ENCODE results near the gene GSG1.
"Not testable (repeated sequence)": the region's sequence is repeated elsewhere in the genome, so short reads cannot be mapped to it uniquely, and the experiment has no call there.

The GSG1 gene

GRCh38 chr12:13066459-13066858, 37.0 kb downstream of the GSG1 start:
- in situ Hi-C loops (cut with MboI; ENCODE audit: low sequenced_read_pairs): no loop called here

- in situ Hi-C loops (cut with MboI; ENCODE audit: low sequenced_read_pairs): no loop called here
These were observed 37.5 kb downstream of the GSG1 start for GRCh38 chr12:13066014-13066413.

DNA sequence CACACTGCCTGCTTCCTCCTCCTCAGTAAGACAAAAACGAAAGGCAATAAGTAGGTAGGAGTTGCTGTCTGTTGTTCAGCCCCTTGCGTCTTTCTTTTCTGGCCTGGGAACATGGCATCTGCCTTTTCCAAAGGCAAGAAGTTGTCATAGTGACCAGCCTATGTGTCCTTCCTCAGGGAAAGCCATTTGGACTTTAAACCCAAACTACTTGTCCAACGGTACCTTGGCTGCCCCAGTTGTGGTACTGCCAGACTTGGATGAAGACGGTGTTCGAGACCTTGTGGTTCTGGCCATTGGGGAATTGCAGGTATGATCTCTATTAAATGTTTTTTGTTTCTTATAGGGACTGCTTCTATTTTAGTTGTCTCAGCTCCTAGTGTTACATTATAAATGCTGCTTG, 40.8 kb downstream of the GSG1 start:
- in situ Hi-C loops (cut with MboI; ENCODE audit: low sequenced_read_pairs): no loop called here

- in situ Hi-C loops (cut with MboI; ENCODE audit: low sequenced_read_pairs): no loop called here
These were observed 42.1 kb downstream of the GSG1 start for GRCh38 chr12:13061377-13061776.

DNA sequence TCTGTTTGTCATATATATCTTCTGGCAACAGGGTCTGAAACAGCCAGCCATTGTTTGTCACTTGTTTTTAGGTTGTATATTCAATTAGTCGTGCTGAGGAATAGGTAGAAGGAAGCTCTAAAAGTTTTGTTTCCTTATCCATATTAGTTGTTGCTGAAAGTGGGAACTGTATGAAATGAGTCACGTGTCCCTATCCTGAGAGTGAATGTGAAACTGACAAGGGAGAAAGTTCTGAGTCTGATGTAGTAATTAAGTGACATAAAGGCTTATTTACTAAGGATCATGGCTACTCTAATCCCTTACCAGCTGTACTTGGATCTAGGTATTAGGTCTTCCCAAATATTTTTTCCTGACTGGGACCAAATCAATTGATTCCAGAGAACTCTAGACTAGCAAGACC, 42.9 kb downstream of the GSG1 start:
- in situ Hi-C loops (cut with MboI; ENCODE audit: low sequenced_read_pairs): no loop called here

DNA sequence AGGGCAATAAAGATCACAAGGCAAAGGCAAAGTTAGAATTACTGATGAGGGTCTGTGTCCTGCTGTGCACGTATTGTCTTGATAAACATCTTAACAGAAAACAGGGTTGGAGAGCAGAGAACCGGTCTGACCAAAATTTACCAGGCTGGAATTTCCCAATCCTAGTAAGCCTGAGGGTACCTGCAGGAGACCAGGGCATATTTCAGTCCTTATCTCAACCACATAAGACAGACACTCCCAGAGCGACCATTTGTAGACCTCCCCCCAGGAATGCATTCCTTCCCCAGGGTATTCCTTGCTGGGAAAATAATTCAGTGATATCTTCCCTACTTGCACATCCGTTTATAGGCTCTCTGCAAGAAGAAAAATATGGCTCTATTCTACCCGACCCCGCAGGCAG, 49.9 kb downstream of the GSG1 start:
- in situ Hi-C loops (cut with MboI; ENCODE audit: low sequenced_read_pairs): not testable (repeated sequence)

DNA sequence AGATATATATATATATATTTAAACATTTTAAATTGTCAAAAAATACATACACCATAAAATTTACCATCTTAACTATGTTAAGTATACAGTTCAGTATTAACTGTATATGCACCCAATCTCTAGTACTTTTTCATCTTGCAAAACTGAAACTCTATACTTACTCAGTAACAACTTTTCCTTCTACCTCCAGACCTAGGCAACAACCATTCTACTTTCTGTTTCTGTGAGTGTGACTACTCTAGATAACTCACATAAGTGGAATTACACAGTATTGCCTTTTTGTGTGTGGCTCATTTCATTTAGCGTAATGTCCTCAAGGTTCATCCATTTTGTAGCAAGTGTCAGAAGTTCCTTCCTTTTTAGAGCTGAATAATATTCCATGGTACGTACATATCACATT, 51.0 kb downstream of the GSG1 start:
- in situ Hi-C loops (cut with MboI; ENCODE audit: low sequenced_read_pairs): no loop called here

GRCh38 chr12:13049816-13050215, 53.7 kb downstream of the GSG1 start:
- in situ Hi-C loops (cut with MboI; ENCODE audit: low sequenced_read_pairs): no loop called here

DNA sequence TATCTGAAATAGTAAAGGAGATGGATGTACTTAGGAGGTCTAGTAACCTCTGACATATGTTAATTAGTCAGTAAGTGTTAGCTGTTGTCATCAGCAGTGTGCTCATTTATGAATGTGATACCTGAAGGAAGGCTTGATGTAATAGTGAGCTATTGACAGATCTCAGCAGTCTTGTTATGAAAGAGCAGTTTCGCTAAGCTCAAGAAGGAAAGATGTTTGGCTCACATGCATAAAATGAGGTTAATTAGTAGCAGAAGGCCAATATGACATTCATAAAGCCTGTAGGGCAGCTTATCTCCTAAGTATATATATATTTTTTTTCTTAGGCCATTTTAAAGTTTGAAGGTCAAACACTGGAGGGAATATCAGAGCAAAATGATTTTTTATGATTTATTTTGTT, 56.5 kb downstream of the GSG1 start:
- in situ Hi-C loops (cut with MboI; ENCODE audit: low sequenced_read_pairs): no loop called here

DNA sequence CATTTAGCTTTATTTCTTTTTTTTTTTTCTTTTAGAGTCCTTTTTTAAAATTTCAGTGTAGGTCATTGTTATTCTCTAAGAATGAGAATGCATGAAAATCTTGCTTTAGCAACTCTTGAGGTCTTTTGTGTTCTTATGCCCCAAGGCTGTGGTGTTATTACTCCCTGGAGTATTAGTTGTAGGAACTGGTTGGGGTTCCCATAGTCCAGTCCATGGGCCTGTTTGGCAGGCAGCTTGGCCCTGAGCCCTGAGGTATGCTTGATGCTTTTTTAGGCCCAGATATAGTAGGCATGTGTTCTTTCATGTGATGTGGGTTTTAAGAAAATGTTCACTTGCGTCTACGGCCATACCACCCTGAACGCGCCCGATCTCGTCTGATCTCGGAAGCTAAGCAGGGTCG, 57.7 kb downstream of the GSG1 start:
- in situ Hi-C loops (cut with MboI; ENCODE audit: low sequenced_read_pairs): no loop called here

GRCh38 chr12:13044906-13045299, 58.6 kb downstream of the GSG1 start:
- in situ Hi-C loops (cut with MboI; ENCODE audit: low sequenced_read_pairs): no loop called here

GRCh38 chr12:13044002-13044905, 59.2 kb downstream of the GSG1 start, which contains the start of gene FAM234B:
Gene FAM234B, plus strand, starts transcription at chr12:13044381. Its CDS starts 23 bp downstream, at chr12:13044404.
- in situ Hi-C loops (cut with MboI; ENCODE audit: low sequenced_read_pairs): no loop called here

DNA sequence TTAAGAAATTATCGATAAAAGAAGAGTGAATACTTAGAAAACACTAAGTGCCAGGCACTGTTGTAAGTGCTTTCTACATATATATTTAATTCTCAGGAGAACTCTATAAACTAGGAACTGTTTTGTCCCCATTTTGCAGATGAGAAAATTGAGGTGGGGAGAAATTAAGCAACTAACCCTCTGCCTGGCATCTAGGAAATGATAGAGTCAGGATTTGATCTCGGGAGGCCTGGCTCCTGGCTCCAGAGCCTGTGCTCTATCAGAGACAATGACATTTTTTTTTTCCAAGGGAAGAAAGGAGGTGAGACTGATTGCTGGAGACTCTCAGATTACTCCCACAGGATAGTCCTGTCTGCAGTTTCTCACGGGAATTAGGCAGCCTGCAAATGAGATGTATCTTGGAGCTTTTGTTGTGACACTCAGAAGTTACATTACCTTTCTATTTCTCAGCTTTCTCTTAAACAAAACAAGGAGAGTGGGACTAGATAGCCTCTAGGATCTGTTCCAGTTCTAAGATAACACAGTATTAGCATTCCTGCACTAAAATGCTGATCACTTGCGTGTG, 60.7 kb downstream of the GSG1 start:
- in situ Hi-C loops (cut with MboI; ENCODE audit: low sequenced_read_pairs): no loop called here

- in situ Hi-C loops (cut with MboI; ENCODE audit: low sequenced_read_pairs): no loop called here
These were observed 62.2 kb downstream of the GSG1 start for GRCh38 chr12:13041224-13041623.

GRCh38 chr12:13039328-13039956, 64.0 kb downstream of the GSG1 start:
- in situ Hi-C loops (cut with MboI; ENCODE audit: low sequenced_read_pairs): no loop called here

GRCh38 chr12:13038491-13039161, 64.8 kb downstream of the GSG1 start:
- in situ Hi-C loops (cut with MboI; ENCODE audit: low sequenced_read_pairs): no loop called here

- in situ Hi-C loops (cut with MboI; ENCODE audit: low sequenced_read_pairs): no loop called here
These were observed 66.6 kb downstream of the GSG1 start for GRCh38 chr12:13036881-13037280.

DNA sequence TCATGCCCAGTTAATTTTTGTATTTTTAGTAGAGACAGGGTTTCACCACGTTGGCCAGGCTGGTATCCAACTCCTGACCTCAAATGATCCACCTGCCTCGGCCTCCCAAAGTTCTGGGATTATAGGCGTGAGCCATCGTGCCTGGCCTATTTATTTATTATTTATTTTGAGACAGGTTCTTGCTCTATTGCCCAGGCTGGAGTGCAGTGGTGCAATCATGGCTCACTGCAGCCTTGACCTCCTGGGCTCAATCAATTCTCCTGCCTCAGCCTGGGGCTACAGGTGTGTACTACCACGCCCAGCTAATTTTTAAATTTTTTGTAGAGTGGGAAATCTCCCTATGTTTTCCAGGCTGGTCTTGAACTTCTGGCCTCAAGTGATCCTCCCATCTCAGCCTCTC, 68.1 kb downstream of the GSG1 start:
- in situ Hi-C loops (cut with MboI; ENCODE audit: low sequenced_read_pairs): not testable (repeated sequence)

Measured in HL-60/S4 treated with phorbol 12-myristate 13-acetate at 8.2 ng/mL for 4 days and 3 days (cell line).